NCI-H128 (cell line): ENCODE data around the gene WBP1L.
"Not testable (repeated sequence)": the region's sequence is repeated elsewhere in the genome, so short reads cannot be mapped to it uniquely, and the experiment has no call there.

Source experiments
- DNase-seq: peaks from one replicate; lab custom pipeline; 2025; ENCODE audit not compliant: unreplicated experiment; lab: John Stamatoyannopoulos, UW

The WBP1L gene

DNA sequence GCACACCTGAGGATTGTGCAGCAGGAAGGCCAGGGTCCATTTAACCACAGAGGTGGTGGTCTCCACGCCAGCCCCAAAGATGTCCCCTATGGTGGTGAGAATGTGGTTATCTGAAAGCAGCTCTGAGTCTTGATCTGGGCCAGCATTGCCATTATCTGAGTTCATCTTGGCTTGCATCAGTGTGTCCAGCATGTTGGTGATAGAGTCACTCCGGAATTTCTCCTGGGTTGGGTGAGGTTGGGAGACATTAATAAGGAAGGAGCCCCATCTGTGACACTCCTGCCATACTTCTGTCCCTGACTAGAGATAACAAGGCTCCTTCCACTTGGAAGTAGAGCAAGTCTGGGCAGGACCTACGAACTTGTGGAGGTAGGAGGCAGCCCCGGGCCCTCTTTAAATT lies 89.2 kb downstream of the WBP1L start:
- no peak for DNase-seq

DNA sequence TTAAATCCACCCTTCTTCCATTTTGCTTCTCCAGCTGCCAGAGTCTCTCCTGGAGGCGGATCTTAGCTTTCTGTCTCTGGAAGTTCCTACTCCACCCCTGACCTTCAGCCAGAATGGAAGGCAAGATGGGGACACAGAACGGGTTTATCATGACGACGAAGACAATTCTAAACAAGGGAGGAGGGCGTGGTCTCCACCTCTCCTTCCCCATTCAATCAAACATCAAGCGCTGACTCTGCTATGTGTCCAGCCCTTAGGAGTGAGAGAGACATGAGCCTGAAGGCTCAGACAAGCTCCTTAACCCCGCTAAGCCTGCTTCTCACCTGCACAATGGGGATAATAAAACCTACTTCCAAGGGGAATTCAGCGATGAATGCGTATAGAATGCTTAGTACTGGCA lies 90.4 kb downstream of the WBP1L start:
- DNase-seq = no peak

DNA sequence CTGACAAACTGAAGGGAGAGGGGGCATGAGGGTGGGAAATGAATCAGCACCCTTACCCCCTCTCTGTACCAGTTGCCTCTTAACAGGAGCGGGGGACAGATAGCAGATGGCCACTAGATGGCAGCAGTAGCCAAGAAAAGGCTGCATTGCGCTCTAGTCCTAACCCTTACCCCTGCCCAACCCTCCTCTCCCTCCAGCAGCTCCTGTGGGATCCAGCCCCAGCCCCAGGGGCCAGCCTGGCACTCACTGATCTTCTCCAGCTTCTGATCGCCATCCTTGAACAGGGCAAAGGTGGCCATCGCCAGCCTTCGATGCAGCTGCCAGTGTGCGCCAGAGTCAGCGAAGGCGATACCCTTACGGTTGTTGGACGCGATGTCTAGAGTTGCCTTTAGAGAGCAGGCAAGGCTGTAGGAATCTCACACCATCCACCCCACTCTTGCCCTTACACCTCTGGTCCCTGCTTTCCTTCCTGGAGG lies 91.3 kb downstream of the WBP1L start:
- DNase-seq = peak; percentile 53

DNA sequence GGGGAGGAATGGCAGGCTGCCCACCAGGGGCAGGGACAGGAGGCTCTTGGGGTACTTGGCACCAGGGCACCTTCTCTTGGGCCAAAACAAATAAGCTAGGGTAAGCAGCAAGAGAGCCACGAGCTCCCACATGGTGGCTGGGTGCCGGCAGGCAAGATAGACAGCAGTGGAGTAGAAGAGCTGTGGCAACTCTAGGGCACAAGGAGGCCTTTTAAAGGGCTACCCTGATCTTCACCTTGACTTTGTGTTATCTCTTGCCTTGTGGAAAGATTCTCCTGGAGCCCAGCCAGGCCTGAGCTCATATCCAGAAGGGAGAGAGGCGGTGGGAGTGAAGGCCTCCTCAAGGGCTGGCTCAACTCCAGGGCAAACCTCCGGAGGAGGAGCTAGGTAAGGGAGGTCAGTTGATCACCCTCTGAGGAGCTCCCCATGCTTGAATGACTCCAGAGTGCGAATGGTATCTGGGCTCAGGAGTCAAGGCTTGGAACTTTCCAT lies 93.5 kb downstream of the WBP1L start, which contains the start of gene CYP17A1:
Gene CYP17A1 (minus strand): TSS at position 184 of the 492 bp plus-strand sequence. CDS start 52 bp downstream, at position 132.
- DNase-seq = no peak

DNA sequence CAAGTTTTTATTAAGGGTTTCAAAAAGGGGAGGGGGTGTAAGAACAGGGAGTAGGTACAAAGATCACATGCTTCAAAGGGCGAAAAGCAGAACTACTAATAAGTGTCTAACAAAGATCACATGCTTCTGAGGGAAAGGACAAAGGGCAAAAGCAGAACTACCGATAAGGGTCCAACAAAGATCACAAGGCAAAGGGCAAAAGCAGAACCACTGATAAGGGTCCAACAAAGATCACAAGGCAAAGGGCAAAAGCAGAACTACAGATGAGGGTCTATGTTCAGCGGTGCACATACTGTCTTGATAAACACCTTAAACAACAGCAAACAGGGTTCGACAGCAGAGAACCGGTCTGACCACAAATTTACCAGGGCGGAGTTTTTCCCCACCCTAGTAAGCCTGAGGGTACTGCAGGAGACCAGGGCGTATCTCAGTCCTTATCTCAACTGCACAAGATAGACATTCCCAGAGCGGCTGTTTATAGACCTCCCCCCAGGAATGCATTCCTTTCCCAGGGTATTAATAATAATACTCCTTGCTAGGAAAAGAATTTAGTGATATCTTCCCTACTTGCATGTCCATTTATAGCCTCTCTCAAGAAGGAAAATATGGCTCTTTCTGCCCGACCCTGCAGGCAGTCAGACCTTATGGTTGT lies 94.7 kb downstream of the WBP1L start:
- not testable (repeated sequence) for DNase-seq

DNA sequence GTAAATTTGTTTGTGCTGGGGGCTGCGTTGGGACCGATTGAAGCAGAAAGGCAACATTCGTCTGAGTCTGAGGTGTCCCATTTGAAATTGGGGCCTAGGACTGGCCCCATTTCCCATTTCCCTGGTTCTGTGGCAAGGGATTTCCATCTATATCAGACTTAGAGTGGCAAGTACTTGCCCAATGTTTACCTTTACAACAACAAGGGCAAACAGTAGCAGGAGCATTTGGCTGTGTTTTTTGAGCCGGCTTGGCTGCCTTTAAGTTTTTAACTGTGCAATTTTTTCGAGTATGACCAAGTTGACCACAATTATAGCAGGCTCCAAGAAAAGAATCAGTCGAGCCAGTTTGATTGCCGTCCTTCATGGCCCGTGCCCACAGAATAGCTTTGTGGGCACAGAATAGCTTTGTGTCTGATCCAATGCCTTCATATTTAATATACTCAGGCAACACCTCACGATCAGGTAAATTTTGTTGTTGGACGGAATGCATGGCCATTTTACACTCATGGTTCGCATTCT lies 98.1 kb downstream of the WBP1L start:
- no peak for DNase-seq

DNA sequence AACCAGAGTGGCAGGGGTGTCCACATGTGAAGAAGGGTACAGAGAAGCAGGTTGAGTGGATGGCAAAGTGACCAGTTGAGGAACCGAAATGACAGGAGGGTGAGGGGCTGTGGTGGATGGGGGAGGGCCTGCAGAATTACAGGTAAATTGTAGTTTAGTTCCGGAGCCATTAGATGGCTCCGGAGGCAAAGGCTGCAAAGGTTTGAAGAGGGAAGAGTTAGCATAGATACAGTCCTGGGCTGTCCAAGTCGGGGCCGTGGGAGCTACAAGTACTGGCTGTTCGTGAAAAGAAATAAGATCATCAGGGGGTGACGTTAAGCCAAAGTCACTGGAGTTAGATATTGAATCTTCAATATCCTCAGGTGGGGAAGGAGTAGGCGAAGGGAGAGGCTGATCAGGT lies 99.4 kb downstream of the WBP1L start:
- not testable (repeated sequence) for DNase-seq

DNA sequence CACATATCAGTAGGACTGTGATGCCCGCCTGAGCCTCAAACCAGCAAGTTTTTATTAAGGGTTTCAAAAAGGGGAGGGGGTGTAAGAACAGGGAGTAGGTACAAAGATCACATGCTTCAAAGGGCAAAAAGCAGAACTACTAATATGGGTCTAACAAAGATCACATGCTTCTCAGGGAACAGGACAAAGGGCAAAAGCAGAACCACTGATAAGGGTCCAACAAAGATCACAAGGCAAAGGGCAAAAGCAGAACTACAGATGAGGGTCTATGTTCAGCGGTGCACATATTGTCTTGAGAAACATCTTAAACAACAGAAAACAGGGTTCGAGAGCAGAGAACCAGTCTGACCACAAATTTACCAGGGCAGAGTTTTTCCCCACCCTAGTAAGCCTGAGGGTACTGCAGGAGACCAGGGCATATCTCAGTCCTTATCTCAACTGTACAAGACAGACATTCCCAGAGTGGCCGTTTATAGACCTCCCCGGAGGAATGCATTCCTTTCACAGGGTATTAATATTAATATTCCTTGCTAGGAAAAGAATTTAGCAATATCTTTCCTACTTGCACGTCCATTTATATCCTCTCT lies 100.5 kb downstream of the WBP1L start:
- DNase-seq = not testable (repeated sequence)

DNA sequence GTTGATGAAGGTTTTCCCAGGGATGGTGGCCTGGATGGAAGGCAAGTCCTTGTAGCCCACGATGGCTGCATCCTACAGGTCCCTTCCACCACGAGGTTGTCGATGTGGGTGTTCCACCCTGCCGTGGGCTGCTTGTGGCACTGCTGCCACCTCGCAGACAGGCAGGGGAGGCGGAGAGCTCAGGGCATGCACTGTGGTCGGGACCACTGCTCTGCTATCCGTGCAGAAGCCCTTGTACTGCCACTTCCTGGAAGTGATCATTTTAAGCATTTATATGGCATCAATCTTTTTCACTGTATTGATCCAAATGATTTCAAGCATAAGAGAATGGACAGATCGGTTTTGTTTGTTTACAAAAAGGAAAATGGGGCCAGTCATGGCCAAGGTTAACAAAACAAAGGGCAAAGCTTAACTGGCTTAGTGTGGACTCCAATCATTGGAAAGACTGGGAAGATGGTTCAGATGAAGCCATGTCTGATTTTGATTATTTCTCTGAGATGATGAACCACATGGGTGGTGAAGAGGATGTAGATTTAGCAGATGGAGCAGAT lies 101.7 kb downstream of the WBP1L start:
- DNase-seq = no peak

DNA sequence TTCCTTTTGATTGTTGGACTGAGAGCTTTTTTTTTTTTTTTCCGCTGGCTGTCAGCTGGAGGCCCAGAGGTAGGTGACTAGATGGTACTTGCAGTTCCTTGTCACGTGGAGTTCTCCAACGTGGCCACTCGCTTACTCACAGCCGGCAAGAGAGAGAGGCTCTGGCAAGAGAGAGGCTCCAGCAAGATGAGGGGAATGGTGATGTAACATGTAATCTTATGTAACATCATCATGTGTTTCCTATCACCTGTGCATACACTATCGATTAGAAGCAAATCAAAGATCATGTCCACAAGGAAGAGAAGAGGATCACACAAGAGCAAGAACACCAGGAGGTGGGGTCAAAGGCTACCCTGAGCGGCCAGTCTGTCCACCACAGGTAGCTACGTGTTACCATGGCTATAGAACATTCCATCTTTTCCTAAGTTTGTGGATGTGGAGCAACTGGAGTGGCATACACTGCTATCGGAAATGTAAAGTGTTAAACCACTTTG lies 106.3 kb downstream of the WBP1L start:
- DNase-seq = no peak

DNA sequence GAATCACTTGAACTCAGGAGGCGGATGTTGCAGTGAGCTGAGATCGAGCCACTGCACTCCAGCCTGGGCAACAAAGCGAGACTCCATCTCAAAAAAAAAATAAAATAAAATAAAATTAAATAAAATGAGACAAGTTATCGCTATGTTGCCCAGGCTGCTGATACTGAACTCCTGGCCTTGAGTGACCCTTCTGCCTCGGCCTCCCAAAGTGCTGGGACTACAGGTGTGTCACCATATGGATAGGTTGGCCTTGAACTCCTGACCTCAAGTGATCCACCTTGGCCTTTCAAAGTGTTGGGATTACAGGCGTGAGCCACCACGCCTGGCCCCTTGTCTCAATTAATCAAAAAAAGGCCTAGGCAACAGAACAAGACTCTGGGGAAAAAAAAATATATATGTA lies 109.5 kb downstream of the WBP1L start:
- DNase-seq = not testable (repeated sequence)

DNA sequence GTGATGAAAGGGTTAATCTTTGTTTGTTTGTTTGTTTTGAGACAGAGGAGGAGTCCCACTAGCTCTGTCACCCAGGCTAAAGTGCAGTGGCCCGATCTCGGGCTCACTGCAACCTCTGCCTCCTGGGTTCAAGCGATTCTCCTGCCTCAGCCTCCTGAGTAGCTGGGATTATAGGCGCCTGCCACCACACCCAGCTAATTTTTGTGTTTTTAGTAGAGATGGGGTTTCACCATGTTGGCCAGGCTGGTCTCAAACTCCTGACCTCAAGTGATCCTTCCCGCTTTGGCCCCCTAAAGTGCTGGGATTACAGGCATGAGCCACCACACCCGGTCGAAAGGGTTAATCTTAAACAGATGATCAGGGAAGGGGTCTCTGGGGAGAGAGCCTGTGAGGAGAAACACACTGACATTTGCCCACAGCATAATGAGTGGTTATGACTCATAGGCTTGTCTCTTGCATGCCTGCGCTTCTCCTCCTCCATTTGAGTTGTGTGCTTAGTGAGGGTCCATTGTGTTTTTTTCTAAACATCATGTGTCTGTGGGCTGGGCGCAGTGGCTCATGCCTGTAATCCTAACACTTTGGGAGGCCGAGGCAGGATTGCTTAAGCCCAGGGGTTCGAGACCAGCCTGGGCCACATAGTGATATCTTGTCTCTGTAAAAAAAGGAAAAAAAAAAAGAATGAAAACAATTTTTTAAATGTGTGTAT lies 112.1 kb downstream of the WBP1L start:
- not testable (repeated sequence) for DNase-seq

DNA sequence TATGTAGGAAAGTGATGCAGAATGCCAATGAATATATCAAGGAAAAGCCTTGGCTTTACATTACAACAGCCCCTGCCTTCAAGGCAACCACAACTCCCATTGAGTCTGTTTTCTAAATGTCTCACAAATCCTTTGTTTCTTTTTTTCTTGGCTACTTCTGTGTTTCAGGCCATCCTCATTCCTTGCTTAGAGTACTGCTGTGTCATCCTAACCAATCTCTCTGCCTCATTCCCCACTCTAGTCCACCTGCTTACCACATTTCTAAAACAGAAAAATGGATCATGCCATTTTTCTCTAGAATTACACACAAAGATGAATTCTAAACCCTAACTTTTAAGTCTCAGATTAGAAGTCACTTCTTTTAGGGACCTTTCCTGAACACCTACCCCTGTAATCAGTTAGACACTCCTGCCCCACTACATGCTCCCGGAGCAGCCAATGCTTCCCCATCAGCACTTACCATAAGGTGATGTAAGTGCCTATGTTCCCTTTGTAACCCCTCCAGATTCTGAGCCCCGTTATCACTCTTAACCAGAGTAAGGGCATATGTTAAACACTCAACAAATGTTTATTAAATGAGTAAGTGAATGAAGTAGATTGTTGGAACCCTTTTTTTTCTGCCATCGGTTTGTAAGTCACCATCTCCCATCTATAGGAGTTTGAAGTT lies 113.1 kb downstream of the WBP1L start:
- no peak for DNase-seq

DNA sequence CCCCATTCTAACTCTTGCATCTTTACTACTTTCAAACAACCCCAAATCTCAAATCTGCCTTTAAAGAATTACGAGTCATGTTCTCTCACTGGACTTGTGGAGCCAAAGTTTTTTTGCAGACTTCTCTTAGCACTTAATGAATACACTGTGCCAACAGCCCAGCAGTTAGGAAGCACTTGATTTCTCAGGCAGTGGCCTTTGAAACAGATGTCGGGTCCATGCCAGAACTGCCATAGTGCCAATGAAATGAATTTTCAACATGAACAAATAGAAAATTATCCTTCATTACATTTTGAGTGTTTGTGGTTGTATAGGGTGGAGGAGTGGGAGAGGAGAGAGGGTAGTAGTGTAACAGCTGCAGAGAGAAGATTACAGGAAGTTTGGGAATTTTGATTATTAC lies 116.2 kb downstream of the WBP1L start:
- DNase-seq = no peak

DNA sequence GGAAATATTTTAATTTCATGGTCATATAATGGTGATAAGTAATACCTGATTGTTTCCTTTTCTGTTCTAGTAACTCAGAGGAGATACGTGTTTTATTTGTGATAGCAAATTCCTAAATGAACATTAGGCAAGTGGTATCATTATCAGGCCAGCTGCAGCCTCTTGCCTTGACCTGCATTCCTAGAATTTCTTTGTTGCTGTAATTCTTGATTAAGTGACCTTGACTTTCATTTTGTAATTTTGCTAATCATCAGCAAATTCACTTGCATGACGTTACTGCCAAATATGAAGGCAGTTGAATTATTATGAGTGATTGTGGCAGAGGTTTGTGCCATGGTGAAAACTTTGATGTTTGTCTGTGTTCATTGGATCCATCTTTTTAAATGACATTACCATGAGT lies 119.9 kb downstream of the WBP1L start:
- no peak for DNase-seq

DNA sequence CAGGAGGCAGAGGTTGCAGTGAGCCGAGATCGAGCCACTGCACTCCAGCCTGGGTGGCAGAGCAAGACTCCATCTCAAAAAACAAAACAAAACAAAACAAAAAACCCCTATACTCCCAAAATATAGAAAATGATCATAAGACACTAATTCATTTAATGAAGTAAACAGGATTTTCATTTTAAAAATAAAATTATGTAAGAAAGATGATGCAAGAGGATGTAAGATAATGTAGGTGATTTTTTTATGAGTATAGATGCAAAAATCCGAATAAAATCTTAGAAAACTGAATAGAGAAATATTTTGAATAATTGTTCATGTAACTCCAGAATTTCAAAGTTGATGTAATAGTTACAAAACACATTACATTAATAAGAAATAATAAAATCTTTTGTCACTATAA lies 121.9 kb downstream of the WBP1L start:
- no peak for DNase-seq
